GM12874 (cell line): ENCODE data around the gene GTF2F1.

Experiments
- CTCF ChIP-seq: IDR thresholded peaks from 2 replicates; pipeline ENCODE4 v1.5.1; 2011; ENCODE audit warnings: low read depth, mild to moderate bottlenecking, control low read depth, low read length, moderate library complexity; ENCODE audit not compliant: insufficient read depth

GTF2F1 gene

GRCh38 chr19:6431891-6432290, 38.9 kb upstream of the GTF2F1 start:
- no peak for TF ChIP-seq CTCF

DNA sequence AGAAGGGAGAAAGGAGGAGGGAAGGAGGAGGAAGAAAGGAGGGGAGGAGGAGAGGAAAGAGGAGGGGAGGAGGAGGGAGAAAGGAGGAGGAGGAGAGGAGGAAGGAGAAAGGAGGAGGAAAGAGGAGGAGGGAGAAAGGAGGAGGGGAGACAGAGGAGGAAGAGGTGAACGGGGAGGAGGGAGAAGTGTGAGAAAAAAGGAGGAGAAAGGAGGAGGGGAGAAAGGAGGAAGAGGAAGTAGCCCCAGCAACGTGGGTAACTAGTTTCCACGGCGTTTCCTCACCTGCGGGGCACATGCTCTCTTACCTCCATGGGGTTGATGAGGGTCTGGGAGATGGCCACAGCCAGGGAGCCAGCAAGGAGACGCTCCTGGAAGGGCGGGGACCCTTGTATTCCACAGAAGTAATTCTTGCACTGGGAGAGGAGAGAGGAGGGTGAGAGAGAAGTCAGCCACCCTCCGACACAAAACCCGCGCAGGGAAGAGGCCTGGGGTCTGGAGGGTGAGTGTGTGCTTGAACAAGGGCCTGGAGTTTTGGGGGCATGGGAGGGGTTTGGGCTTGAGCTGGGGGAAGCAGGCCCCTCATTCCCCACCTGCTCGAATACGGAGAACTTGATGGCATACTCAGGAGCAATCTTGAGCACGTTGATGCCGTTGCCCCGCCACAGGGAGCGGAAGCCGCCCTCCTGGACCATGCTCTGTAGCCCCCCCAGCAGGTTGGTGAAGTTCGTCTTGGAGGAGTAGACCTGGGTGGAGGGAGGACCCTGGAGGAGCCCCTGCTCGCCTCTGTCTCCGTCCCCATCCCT, 36.7 kb upstream of the GTF2F1 start:
- no peak for TF ChIP-seq CTCF

- no peak for TF ChIP-seq CTCF
These were observed 34.2 kb upstream of the GTF2F1 start for GRCh38 chr19:6427131-6427530.

GRCh38 chr19:6425732-6426620, 33.0 kb upstream of the GTF2F1 start:
- no peak for TF ChIP-seq CTCF

DNA sequence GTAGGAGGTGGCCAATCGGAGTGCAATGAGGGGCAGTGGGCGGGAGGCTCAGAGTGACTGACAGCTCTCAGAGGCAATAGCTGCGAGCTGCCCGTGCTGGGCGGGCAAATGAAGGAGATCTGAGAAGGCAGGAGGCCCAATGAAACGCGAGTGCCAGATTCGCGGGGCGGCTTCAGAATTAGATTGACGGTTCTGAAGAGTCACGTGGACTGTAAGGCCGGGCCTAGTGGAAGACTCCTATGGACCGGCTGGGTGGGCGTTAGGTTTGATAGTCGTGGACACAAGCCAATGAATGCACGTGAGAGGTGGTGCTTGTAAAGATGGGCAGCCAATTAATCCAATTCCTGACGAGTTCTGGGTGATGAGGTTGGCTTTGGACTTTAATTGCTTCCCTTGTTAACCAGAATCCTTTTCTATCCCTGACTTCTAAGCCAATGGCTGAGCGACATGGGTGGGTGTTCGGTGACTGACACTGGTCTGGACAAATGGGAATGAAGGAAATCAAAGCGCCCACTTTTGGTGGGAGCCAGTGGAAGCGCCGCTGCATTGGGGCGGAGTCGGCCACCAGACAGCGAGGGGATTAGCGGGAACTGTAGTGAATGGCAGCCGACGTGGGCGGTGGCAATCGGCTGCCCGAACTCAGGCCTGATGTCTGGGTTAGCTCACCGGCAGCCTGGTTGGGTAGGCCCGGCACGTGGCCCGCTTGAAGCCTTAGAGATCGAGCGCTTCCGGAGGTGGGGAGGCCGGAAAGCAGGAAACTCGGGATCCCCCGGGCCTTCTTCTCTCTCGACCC, 32.2 kb upstream of the GTF2F1 start:
- TF ChIP-seq CTCF: no peak

DNA sequence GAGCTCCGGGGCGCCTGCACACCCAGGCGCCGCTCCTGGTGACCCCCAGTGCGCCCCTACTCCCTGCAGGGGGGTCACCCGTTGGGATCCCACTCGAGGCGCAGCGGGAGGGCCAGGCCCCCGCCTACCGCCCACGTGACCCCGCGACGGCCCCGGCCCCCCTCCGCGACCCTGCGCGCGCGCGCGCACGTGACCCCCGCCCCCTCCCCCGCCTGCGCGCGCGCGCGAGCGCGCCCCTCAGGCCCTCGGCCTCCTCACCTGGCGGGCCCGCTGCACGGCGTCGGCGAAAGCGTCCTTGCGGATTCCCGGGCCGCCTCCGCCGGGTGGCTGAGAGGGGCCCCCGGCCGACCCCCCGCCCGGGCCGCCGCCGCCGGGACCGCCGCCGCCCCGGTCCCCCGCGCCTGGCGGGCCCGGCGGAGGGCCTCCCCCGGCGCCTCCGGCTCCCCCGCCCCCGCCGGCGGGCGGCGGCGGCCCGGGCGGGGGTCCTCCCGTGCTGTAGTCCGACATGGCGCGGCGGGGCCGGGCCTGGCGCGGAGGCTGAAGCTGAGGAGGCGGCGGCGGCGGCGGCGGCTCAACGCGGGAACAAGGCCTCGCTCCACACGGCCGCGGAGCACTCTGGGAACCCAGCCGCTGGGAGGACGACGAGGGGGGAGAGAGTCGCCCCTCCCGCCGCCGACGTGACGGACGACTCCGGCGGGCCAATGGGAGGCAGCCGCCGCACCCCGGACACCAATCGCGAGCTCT, 31.4 kb upstream of the GTF2F1 start, which contains the start of gene KHSRP:
TSS of gene KHSRP (minus strand) at position 617 of the 744 bp plus-strand sequence. CDS start at position 507, 110 bp downstream.
- TF ChIP-seq CTCF: no peak
